Hypothalamus (tissue), 51 donors: ENCODE data around the gene OARD1.
"Not testable (repeated sequence)": the region's sequence is repeated elsewhere in the genome, so short reads cannot be mapped to it uniquely, and the experiment has no call there.

Source experiments
- DNase-seq, 51 donors: peaks; one replicate each; lab custom pipeline; 2025; lab: John Stamatoyannopoulos, UW

Gene OARD1

GRCh38 chr6:41071923-41072835 is at the start of gene OARD1:
OARD1 (minus strand) TSS chr6:41072356; CDS start chr6:41071634, 722 bp downstream.
- DNase-seq, result peak; percentile 65 to 100 (median 100)

- no peak for DNase-seq
These were observed 47.9 kb upstream of the OARD1 start for GRCh38 chr6:41120058-41120457.

- DNase-seq, result no peak
These were observed 47.4 kb upstream of the OARD1 start for GRCh38 chr6:41119508-41119907.

- DNase-seq, result not testable (repeated sequence)
These were observed 42.9 kb upstream of the OARD1 start for GRCh38 chr6:41115027-41115426.

GRCh38 chr6:41111017-41111416 is 38.9 kb upstream of the OARD1 start:
- DNase-seq, result no peak

- no peak for DNase-seq
These were observed 31.7 kb upstream of the OARD1 start for GRCh38 chr6:41103847-41104246.

GRCh38 chr6:41100871-41101287 is 28.7 kb upstream of the OARD1 start:
- DNase-seq, result peak in 6 of 51 donors; percentile 1 to 40 (median 13)

- no peak for DNase-seq
These were observed 26.2 kb upstream of the OARD1 start for GRCh38 chr6:41098366-41098765.

- peak in 1 of 51 donors; percentile 1 for DNase-seq
These were observed 25.4 kb upstream of the OARD1 start for GRCh38 chr6:41097467-41098090.

- DNase-seq, result no peak
These were observed 21.6 kb upstream of the OARD1 start for GRCh38 chr6:41093729-41094128.

- no peak for DNase-seq
These were observed 20.4 kb upstream of the OARD1 start for GRCh38 chr6:41092421-41093140.

GRCh38 chr6:41090841-41091761 is 18.9 kb upstream of the OARD1 start:
- DNase-seq, result no peak

- DNase-seq, result no peak
These were observed 16.3 kb upstream of the OARD1 start for GRCh38 chr6:41088451-41088850.

- no peak for DNase-seq
These were observed 13.0 kb upstream of the OARD1 start for GRCh38 chr6:41085182-41085581.

- DNase-seq, result no peak
These were observed 10.9 kb upstream of the OARD1 start for GRCh38 chr6:41083072-41083471.

- no peak for DNase-seq
These were observed 8.5 kb upstream of the OARD1 start for GRCh38 chr6:41080621-41081020.

- no peak for DNase-seq
These were observed 6.9 kb upstream of the OARD1 start for GRCh38 chr6:41079080-41079479.

- no peak for DNase-seq
These were observed 5.9 kb upstream of the OARD1 start for GRCh38 chr6:41078101-41078500.

GRCh38 chr6:41077536-41077935 is 5.4 kb upstream of the OARD1 start:
- no peak for DNase-seq
